GM12874 (cell line): ENCODE data around the gene SIGLEC11.

Experiments
- CTCF ChIP-seq: IDR thresholded peaks from 2 replicates; pipeline ENCODE4 v1.5.1; 2011; ENCODE audit warnings: low read depth, mild to moderate bottlenecking, control low read depth, low read length, moderate library complexity; ENCODE audit not compliant: insufficient read depth

SIGLEC11 gene

DNA sequence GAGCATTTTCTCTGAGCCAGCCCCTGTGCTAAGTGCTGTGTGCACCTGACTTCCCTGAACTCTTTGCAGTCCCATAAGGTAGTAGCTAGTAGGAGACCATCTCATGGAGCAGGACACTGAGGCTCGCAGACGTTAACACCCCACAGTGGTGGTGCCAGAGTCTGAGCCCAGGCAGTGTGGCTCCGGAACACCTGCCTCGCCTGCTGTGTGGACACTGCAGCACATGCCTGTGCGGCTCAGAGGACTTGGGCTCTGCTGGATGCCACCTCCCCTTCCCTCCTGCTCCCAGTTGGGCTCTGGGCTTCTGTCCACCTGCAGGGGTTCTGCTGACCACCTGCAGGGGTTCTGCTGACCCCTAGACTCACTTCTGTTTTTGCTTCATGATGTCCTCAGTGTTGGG lies 27.0 kb upstream of the SIGLEC11 start:
- no peak for TF ChIP-seq CTCF

- no peak for TF ChIP-seq CTCF
Observed at GRCh38 chr19:49987159-49987698, 26.3 kb upstream of the SIGLEC11 start.

GRCh38 chr19:49986354-49986753 lies 25.4 kb upstream of the SIGLEC11 start:
- TF ChIP-seq CTCF: no peak

DNA sequence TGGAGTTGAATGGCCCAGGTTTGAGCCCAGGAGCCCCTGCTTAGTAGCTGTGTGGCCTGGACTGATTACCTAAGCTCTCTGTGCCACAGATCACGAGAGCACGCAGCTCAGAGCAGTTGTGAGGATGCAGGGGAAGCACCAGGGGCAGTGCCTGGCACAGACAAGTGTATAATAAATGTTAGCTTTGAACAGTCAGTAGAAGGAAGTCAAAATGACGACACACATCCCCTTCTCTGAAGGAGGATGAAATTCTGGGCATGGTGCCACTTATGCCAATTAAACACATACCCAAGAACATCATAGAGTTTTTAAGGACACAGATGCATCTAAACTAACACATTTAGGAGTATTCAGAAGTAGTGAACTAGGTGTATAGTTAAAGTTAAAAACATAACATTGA lies 24.9 kb upstream of the SIGLEC11 start:
- no peak for TF ChIP-seq CTCF

DNA sequence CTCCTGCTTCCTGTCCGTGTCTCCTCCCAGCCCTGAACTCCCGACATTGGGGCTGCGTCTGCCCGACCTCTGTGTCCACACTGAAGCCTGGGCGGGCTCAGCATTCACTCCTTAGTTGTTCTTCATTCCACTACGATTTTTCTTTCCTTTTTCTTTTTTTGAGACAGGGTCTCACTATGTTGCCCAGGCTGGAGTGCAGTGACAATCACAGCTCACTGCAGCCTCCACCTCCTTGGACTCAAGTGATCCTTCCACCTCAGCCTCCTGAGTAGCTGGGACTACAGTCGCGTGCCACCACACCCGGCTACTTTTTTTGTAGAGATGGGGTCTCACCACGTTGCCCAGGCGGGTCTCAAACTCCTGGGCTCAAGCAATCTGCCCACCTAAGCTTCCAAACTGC lies 23.5 kb upstream of the SIGLEC11 start:
- TF ChIP-seq CTCF: no peak

DNA sequence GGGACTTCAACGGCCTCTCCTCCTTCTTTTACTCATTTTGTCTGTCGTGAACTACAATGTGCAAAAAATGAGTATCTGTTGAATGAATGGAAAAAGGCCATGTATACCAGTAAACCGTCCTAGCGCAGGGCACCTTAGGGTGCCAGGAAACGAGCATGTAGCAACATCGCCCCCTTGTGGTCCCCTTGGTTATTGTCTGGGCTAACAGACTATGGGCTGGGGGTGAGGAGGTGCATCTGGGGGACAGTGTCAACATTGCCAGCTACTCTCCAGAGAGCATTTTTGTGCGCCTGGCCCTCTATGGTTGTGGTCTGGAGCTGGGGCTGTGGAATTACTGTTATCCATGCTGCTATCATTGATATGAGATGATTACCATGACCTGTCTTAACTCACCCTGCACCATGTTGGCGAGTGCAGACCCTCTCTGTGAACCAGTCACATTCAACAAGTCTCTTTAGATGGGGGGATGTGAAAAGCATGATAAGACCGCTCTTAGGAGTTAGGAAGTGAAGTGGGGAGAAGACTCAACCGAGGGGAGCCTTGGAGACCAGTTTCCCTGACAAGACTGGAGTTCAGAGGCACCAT lies 22.8 kb upstream of the SIGLEC11 start:
- TF ChIP-seq CTCF: peak; percentile 88

DNA sequence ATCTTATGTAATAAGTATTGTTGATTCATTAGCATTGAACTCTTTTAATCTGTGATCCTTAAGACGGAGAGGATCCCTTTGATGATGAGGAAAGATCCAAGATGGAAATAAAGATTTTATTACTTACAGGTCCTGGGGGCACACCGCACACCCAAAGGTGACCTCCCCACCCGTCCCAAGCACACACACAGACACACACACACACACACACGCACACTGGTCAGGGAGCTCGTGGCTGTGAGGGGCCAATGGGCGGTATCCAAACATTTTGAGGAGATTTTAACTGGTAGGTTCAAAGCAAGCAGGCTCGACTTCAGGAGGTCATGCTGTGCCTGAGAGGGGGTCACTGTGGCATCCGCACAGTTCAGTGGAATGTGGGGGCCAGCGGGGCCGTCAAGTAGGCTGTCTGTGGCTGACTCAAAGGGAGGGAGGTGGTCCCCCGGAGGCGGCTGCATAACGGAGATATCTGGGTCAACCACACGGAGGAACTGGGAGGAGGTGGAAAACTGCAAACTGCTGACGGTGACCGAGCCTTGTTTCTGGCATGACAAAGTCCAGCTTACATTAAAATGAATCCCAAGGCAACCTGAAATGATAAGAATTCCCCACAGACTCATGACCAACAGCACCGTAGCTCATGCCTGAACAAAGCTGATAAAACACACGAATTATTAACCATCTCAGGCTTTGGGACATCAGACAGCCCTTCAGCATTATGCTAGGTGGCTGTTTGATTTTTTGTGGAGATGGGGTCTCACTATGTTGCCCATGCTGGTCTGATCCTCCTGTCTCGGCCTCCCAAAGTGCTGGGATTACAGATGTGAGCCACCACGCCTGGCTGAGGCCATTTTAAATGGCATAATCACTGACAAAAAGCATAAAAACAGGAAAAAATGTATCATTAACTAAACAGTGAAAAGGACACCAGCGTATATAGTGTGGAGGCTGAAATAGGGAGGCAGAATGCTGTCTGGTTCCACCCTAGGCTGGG lies 20.9 kb upstream of the SIGLEC11 start:
- no peak for TF ChIP-seq CTCF
